ENCODE results near the gene ZNF689. TPM values are rescaled to one million over a fixed set of nuclear protein-coding genes. Genes with fewer than 3 reads are reported as not detected.
A peak's percentile ranks its signal among the peaks of the same experiment; 100 is the strongest.

ZNF689 gene
- total RNA-seq, 2 experiments from 2014 or later: 10.7 to 11.5 TPM

- Mint-ChIP-seq H3K36me3 (ENCODE audit: low read depth) (peaks cover 24% of the 10 kb centered on the region), H3K9me3 (no peaks in the 10 kb centered on the region), H3K4me1 (ENCODE audit: low read depth) (peaks cover 39% of the 10 kb centered on the region), H3K27me3 (ENCODE audit: low read depth) (no peaks in the 10 kb centered on the region), H3K4me3 (peak overlapping the region; percentile 84), H3K27ac (peak overlapping the region; percentile 90)
- no peak for DNase-seq
- intact Hi-C loops (cut with micrococcal nuclease): loop anchor here (10.0 kb wide), 2 partner anchors 137 to 367 kb away; partner anchors contain the start of genes FBXL19 and SRCAP
- CTCF ChIA-PET: interaction anchor here (0.7 to 2.8 kb wide), 6 partner anchors 11 to 108 kb away, joined by 3 to 17 read pairs (median 8); no protein-coding TSS in a partner anchor
Observed at GRCh38 chr16:30557707-30557956, 52.6 kb downstream of the ZNF689 start.

GRCh38 chr16:30556125-30556473 is 54.1 kb downstream of the ZNF689 start:
- peak overlapping the region; percentile 59 for H3K4me3 Mint-ChIP-seq
- no peak for DNase-seq
- no peaks in the 10 kb centered on the region for H3K9me3 Mint-ChIP-seq
- CTCF ChIA-PET: no interaction called here
- no peaks in the 10 kb centered on the region for H3K27me3 Mint-ChIP-seq (ENCODE audit: low read depth)
- peak overlapping the region; percentile 74 for H3K27ac Mint-ChIP-seq
- peaks cover 28% of the 10 kb centered on the region for H3K36me3 Mint-ChIP-seq (ENCODE audit: low read depth)
- peaks cover 51% of the 10 kb centered on the region for H3K4me1 Mint-ChIP-seq (ENCODE audit: low read depth)
- intact Hi-C loops (cut with micrococcal nuclease): loop anchor here (10.0 kb wide), 2 partner anchors 139 to 369 kb away; partner anchors contain the start of genes FBXL19 and SRCAP

GRCh38 chr16:30555315-30556124 is 54.7 kb downstream of the ZNF689 start:
- H3K27ac Mint-ChIP-seq: peak overlapping the region; percentile 74
- H3K9me3 Mint-ChIP-seq: no peaks in the 10 kb centered on the region
- no peak overlapping the region for H3K4me3 Mint-ChIP-seq
- H3K4me1 Mint-ChIP-seq (ENCODE audit: low read depth): peaks cover 52% of the 10 kb centered on the region
- H3K36me3 Mint-ChIP-seq (ENCODE audit: low read depth): peaks cover 28% of the 10 kb centered on the region
- H3K27me3 Mint-ChIP-seq (ENCODE audit: low read depth): no peaks in the 10 kb centered on the region
- intact Hi-C loops (cut with micrococcal nuclease): loop anchor here (10.0 kb wide), 2 partner anchors 139 to 369 kb away; partner anchors contain the start of genes FBXL19 and SRCAP
- CTCF ChIA-PET: no interaction called here
- DNase-seq: no peak

- CTCF ChIA-PET: interaction anchor here (1.0 to 2.2 kb wide), 2 partner anchors 19 to 75 kb away, joined by 3 to 9 read pairs; no protein-coding TSS in a partner anchor
- H3K4me3 Mint-ChIP-seq: no peak overlapping the region
- no peak for DNase-seq
- intact Hi-C loops (cut with micrococcal nuclease): loop anchor here (5.0 to 10.0 kb wide), 3 partner anchors 82 to 370 kb away; partner anchors contain the start of genes FBXL19, ITGAL and SRCAP
- H3K9me3 Mint-ChIP-seq: no peaks in the 10 kb centered on the region
- no peaks in the 10 kb centered on the region for H3K27me3 Mint-ChIP-seq (ENCODE audit: low read depth)
- H3K4me1 Mint-ChIP-seq (ENCODE audit: low read depth): peaks cover 52% of the 10 kb centered on the region
- H3K36me3 Mint-ChIP-seq (ENCODE audit: low read depth): peaks cover 28% of the 10 kb centered on the region
- no peak overlapping the region for H3K27ac Mint-ChIP-seq
Observed at GRCh38 chr16:30554557-30555314, 55.5 kb downstream of the ZNF689 start.

- CTCF ChIA-PET: interaction anchor here (1.0 to 2.2 kb wide), 3 partner anchors 18 to 76 kb away, joined by 3 to 9 read pairs (median 7); no protein-coding TSS in a partner anchor
- no peaks in the 10 kb centered on the region for H3K9me3 Mint-ChIP-seq
- no peaks in the 10 kb centered on the region for H3K27me3 Mint-ChIP-seq (ENCODE audit: low read depth)
- peaks cover 28% of the 10 kb centered on the region for H3K36me3 Mint-ChIP-seq (ENCODE audit: low read depth)
- intact Hi-C loops (cut with micrococcal nuclease): loop anchor here (5.0 to 10.0 kb wide), 3 partner anchors 81 to 371 kb away; partner anchors contain the start of genes FBXL19, ITGAL and SRCAP
- H3K4me1 Mint-ChIP-seq (ENCODE audit: low read depth): peaks cover 57% of the 10 kb centered on the region
- H3K4me3 Mint-ChIP-seq: no peak overlapping the region
- DNase-seq: no peak
- H3K27ac Mint-ChIP-seq: peak overlapping the region; percentile 94
Observed at GRCh38 chr16:30553393-30553899, 56.7 kb downstream of the ZNF689 start.

- no peaks in the 10 kb centered on the region for H3K9me3 Mint-ChIP-seq
- intact Hi-C loops (cut with micrococcal nuclease): loop anchor here (5.0 to 10.0 kb wide), 3 partner anchors 81 to 372 kb away; partner anchors contain the start of genes FBXL19, ITGAL and SRCAP
- H3K4me1 Mint-ChIP-seq (ENCODE audit: low read depth): peaks cover 57% of the 10 kb centered on the region
- peak overlapping the region; percentile 94 for H3K27ac Mint-ChIP-seq
- CTCF ChIA-PET: interaction anchor here (2.1 to 2.2 kb wide), 2 partner anchors 17 to 45 kb away, joined by 7 to 9 read pairs; no protein-coding TSS in a partner anchor
- no peak for DNase-seq
- H3K36me3 Mint-ChIP-seq (ENCODE audit: low read depth): peaks cover 28% of the 10 kb centered on the region
- no peak overlapping the region for H3K4me3 Mint-ChIP-seq
- H3K27me3 Mint-ChIP-seq (ENCODE audit: low read depth): no peaks in the 10 kb centered on the region
Observed at GRCh38 chr16:30552956-30553355, 57.2 kb downstream of the ZNF689 start.

Other genes with a start within 250 kb of the ZNF689 start
- gene TBC1D10B, start 239.9 kb downstream of the ZNF689 start, total RNA-seq: 10 to 100 TPM; 36.6 to 38.4 TPM
- under 1 TPM; 0.67 to 0.86 TPM for gene MYL11, start 235.6 kb downstream of the ZNF689 start, total RNA-seq
- 100 to 1,000 TPM; 133 to 134 TPM for gene SEPTIN1, start 227.8 kb downstream of the ZNF689 start, total RNA-seq
- 1 to 10 TPM; 5.3 to 6.0 TPM for gene ZNF48, start 215.0 kb downstream of the ZNF689 start, total RNA-seq
- 1 to 10 TPM; 3.4 to 4.7 TPM for gene ZNF771, start 202.8 kb downstream of the ZNF689 start, total RNA-seq
- 10 to 100 TPM; 69.9 to 73.0 TPM for gene DCTPP1, start 180.4 kb downstream of the ZNF689 start, total RNA-seq
- 10 to 100 TPM; 37.8 to 39.2 TPM for gene SEPHS2, start 164.5 kb downstream of the ZNF689 start, total RNA-seq
- 10 to 100 TPM; 83.8 to 89.0 TPM for gene ITGAL, start 137.6 kb downstream of the ZNF689 start, total RNA-seq
- gene ZNF768, start 83.8 kb downstream of the ZNF689 start, total RNA-seq: 1 to 10 TPM; 7.8 to 8.3 TPM
- 1 to 10 TPM; 5.1 to 6.1 TPM for gene ZNF747, start 75.5 kb downstream of the ZNF689 start, total RNA-seq
- 1 to 10 TPM; 7.6 to 9.5 TPM for gene ZNF764, start 52.0 kb downstream of the ZNF689 start, total RNA-seq
- 1 to 10 TPM; 3.7 to 3.9 TPM for gene ZNF688, start 38.7 kb downstream of the ZNF689 start, total RNA-seq
- 10 to 100 TPM; 11.9 to 13.2 TPM for gene ZNF785, start 24.7 kb downstream of the ZNF689 start, total RNA-seq
- gene PRR14, start 40.6 kb upstream of the ZNF689 start, total RNA-seq: 10 to 100 TPM; 50.6 to 52.4 TPM
- 10 to 100 TPM; 83.8 to 84.8 TPM for gene FBRS, start 48.0 kb upstream of the ZNF689 start, total RNA-seq
- gene SRCAP, start 88.8 kb upstream of the ZNF689 start, total RNA-seq: 10 to 100 TPM; 52.3 to 55.2 TPM
- gene PHKG2, start 138.0 kb upstream of the ZNF689 start, total RNA-seq: 10 to 100 TPM; 23.3 to 26.4 TPM
- 1 to 10 TPM; 2.0 to 2.3 TPM for gene CFAP119, start 151.7 kb upstream of the ZNF689 start, total RNA-seq
- 10 to 100 TPM; 51.1 to 61.0 TPM for gene RNF40, start 151.9 kb upstream of the ZNF689 start, total RNA-seq
- gene ZNF629, start 176.8 kb upstream of the ZNF689 start, total RNA-seq: 1 to 10 TPM; 2.1 to 2.3 TPM